Measurements from ENCODE around the gene XYLT1. TPM values are rescaled to one million over a fixed set of nuclear protein-coding genes. Genes with fewer than 3 reads are reported as not detected.

Gene XYLT1
- total RNA-seq, 2 experiments from 2014 or later = 46.6 to 50.1 TPM

DNA sequence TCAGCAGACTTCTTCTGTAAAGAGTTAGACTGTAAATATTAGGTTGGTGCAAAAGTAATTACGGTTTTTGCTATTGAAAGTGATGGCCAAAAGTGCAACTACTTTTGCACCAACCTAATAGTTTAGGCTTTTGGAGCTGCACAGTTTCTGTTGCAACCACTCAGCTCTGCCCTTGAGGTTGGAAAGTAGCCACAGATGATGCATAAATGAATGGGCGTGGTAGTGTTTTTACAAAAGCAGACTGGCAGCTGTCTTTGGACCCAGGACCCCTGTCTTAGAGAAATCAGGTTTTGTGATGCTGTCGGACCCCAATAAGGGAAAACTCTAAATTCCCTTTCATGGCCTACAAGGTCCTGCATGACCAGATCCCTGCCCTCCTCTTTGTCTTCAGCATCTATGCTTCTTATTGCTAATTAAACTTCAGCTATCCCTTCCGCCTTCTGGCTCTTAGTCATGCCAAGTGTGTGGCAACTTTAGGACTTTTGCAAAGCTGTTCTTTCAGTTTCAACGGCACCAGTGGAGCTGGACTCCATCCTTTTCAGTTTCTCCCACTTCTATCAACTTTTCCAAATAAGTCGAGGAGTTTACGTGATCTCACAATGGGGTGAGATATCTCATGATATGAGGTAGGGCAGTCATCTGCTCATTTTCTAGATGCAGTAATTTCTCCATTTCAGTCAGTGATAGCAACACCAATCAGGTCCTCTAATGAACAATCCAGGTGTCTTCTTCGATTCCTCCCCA, 232.3 kb downstream of the XYLT1 start:
- H3K4me1 Mint-ChIP-seq = peaks cover 36% of the 10 kb centered on the region
- peaks cover 48% of the 10 kb centered on the region for H3K36me3 Mint-ChIP-seq (ENCODE audit: low read depth)
- no peak overlapping the region for H3K4me3 Mint-ChIP-seq
- POLR2A ChIA-PET = no interaction called here
- CTCF ChIA-PET = no interaction called here
- H3K27ac Mint-ChIP-seq = no peak overlapping the region
- no peaks in the 10 kb centered on the region for H3K27me3 Mint-ChIP-seq
- no peaks in the 10 kb centered on the region for H3K9me3 Mint-ChIP-seq
- peak; percentile 16 for DNase-seq

DNA sequence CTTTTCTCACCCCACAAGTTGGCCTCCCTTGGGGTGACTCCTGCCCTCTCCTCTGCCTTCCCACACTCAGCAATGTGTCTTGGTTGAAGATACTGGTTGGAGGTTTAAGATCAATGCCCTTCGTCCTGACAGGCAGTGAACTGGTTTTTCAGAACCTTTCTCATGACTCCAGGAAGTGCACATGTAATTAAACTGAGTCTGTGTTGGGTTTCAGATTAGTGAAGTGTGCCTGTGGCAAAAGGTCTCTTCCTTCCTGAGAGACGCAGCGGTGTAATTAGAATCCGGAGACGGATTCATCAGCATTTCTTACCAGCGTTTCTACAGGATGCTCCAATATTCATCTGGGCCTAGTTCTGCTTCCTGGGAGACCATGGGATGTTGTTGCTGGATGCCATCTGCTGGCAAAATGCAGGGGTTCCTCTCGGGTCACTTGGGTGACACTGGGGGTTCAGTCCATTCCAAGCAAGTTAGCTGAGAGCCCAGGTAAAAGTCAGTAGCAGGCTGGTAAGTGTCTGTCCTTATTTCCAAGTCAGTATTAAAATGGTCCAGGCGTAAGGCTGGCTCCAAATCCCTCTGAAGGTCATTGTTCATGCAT, 233.3 kb downstream of the XYLT1 start:
- DNase-seq = peak; percentile 10
- peaks cover 50% of the 10 kb centered on the region for H3K36me3 Mint-ChIP-seq (ENCODE audit: low read depth)
- H3K27me3 Mint-ChIP-seq = no peaks in the 10 kb centered on the region
- ChIA-PET POLR2A (no interaction called here), CTCF (no interaction called here)
- peaks cover 37% of the 10 kb centered on the region for H3K4me1 Mint-ChIP-seq
- H3K9me3 Mint-ChIP-seq = no peaks in the 10 kb centered on the region
- H3K27ac Mint-ChIP-seq = peak overlapping the region; percentile 65
- H3K4me3 Mint-ChIP-seq = no peak overlapping the region

DNA sequence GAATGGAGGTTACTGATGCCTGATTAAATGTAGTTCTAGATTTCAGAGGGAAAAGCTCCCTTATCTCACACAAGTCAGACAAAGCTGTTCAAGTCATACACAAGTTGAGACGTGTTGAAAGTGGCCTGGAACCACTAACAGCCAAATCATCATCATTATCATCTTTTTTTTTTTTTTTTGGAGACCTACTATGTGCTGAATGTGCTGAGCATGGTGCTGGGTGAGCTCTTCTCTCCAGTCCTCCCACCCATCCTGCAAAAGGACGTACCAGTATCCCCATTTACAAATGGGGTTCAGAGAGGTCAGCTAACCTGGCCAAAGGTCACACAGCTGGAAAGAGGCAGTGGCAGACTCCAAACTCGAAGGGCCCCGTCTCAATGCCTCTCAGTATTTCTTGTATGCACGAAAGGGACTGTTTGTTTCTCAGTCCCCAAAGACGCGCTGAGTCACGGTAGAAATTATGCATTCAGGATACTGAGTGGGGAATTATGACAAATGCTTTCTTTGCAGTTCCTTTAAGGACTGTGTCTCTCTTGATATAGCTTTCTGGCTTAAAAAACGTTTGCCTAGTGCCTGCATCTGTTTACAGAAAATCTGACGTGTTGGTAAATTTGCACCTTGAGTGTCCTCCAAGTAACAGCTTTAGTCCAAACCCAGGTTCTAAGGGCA, 235.5 kb downstream of the XYLT1 start:
- ChIA-PET POLR2A (no interaction called here), CTCF (interaction anchor here (0.7 to 1.1 kb wide), 3 partner anchors 10 to 1057 kb away, joined by 3 to 5 read pairs (median 3); no protein-coding TSS in a partner anchor)
- no peak overlapping the region for H3K27ac Mint-ChIP-seq
- peaks cover 45% of the 10 kb centered on the region for H3K36me3 Mint-ChIP-seq (ENCODE audit: low read depth)
- no peak overlapping the region for H3K4me3 Mint-ChIP-seq
- H3K27me3 Mint-ChIP-seq = no peaks in the 10 kb centered on the region
- peaks cover 38% of the 10 kb centered on the region for H3K4me1 Mint-ChIP-seq
- no peak for DNase-seq
- H3K9me3 Mint-ChIP-seq = no peaks in the 10 kb centered on the region

DNA sequence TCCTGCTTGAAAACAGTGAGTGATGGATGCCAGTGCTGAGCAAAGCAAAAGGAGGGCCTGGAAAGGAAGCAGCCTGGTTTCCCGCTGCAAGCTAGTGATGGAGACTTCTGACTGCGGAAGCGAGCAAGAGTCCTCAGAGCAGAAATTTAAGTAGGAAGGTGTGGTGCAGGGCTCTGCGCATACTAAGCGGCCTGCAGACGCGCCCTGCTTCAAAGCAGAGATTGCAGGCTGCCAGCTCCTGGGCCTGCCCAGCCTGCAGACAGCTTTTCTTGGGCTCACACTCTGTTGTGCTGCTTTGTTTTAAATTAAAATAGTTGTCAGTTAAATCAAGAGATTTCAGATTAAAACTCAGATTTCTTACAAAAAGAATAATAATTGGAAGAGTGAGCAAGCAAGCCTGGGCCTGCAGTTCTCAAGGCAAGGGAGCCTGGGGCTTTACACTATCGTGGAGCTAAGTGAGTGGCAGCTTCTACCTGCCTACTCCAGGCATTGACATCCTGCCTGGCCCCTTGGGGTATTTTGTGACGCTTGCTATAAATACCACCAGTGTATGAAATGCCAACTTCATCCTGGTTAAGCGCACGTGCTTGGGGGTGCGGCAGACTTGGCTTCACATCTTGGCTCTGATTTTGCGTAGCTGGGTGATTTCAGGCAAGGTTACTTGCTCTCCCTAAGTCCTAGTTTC, 237.3 kb downstream of the XYLT1 start:
- Mint-ChIP-seq H3K27ac (no peak overlapping the region), H3K4me3 (no peak overlapping the region), H3K4me1 (peaks cover 24% of the 10 kb centered on the region), H3K36me3 (ENCODE audit: low read depth) (peaks cover 35% of the 10 kb centered on the region), H3K27me3 (no peaks in the 10 kb centered on the region), H3K9me3 (no peaks in the 10 kb centered on the region)
- POLR2A ChIA-PET = no interaction called here
- CTCF ChIA-PET = interaction anchor here (1.2 kb wide), 1 partner anchor 40 kb away, joined by 3 read pairs; no protein-coding TSS in a partner anchor
- DNase-seq = no peak

DNA sequence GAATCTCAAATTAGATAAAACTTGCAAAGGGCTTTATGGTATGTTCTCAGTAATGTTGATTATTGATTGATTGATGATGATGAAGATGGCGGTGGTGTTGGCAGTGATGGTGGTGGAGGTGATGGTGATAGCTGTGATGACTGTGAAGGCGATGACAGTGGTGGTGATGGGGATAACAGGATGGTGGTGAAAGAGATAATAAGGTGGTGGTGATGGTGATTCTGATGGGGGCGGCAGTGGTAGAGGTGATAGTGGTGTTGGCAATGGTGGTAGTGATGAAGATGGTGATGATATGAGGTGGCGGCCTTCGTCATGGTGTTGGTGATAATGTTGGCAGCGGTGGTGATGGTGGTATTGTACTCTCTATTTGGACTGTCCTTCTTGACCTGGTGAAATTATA, 238.3 kb downstream of the XYLT1 start:
- Mint-ChIP-seq H3K36me3 (ENCODE audit: low read depth) (peaks cover 38% of the 10 kb centered on the region), H3K27me3 (no peaks in the 10 kb centered on the region), H3K27ac (peak overlapping the region; percentile 44), H3K9me3 (no peaks in the 10 kb centered on the region), H3K4me3 (no peak overlapping the region), H3K4me1 (peaks cover 18% of the 10 kb centered on the region)
- ChIA-PET CTCF (no interaction called here), POLR2A (no interaction called here)
- DNase-seq = no peak

DNA sequence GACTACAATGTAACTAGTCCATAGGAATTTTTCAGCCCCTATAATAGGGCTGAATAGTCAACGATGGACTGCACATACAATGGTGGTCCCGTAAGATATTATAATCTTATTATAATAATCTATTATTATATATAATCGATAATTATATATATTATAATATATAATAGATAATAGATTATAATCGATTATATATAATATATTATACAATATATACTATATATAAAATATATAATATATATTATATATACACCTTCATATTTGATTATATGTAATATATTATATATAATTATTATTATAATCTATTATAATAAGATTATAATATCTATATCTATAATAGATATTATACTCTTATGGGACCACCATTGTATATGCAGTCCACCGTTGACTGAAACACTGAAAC, 238.8 kb downstream of the XYLT1 start:
- ChIA-PET POLR2A (no interaction called here), CTCF (no interaction called here)
- H3K36me3 Mint-ChIP-seq (ENCODE audit: low read depth) = peaks cover 38% of the 10 kb centered on the region

DNA sequence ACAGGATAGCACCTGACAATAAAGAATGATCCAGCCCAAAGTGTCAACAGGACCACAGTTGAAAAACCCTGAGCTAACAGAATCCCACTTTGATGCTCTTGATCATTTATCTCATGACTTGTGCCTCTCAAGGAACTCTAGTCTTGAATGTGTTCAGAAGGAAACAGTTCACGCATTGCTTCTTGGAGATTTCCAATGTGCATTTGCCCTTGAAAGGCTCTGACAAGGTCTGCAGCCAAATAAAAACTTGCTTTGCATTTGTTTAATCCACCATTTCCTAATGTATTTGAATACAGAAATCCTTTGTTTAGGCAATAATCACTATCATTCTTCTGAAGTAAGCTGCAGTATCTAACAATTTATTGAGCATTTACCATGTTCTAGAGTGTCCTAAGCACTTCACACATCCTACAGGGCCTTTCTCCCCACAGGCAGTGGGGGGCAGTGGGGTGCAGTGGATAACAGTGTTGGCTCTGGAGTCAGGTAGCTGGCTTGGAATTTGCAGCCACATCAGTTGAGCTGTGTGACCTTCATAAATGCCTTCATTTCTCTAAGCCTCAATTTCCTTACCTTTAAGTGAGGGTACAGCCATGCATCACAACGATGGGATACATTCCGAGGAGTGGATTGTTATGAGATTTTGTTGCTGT, 239.7 kb downstream of the XYLT1 start:
- H3K36me3 Mint-ChIP-seq (ENCODE audit: low read depth) = peaks cover 31% of the 10 kb centered on the region
- POLR2A ChIA-PET = no interaction called here
- H3K4me1 Mint-ChIP-seq = peaks cover 15% of the 10 kb centered on the region
- H3K27me3 Mint-ChIP-seq = no peaks in the 10 kb centered on the region
- CTCF ChIA-PET = interaction anchor here (0.7 kb wide), 1 partner anchor 141 kb away, joined by 3 read pairs; no protein-coding TSS in a partner anchor
- no peak overlapping the region for H3K4me3 Mint-ChIP-seq
- DNase-seq = peak; percentile 10
- no peaks in the 10 kb centered on the region for H3K9me3 Mint-ChIP-seq
- H3K27ac Mint-ChIP-seq = no peak overlapping the region

More for the DNA sequence above, 238.8 kb downstream of the XYLT1 start:
- DNase-seq = no peak
- no peak overlapping the region for H3K4me3 Mint-ChIP-seq
- no peaks in the 10 kb centered on the region for H3K9me3 Mint-ChIP-seq
- no peaks in the 10 kb centered on the region for H3K27me3 Mint-ChIP-seq
- no peak overlapping the region for H3K27ac Mint-ChIP-seq
- peaks cover 19% of the 10 kb centered on the region for H3K4me1 Mint-ChIP-seq

DNA sequence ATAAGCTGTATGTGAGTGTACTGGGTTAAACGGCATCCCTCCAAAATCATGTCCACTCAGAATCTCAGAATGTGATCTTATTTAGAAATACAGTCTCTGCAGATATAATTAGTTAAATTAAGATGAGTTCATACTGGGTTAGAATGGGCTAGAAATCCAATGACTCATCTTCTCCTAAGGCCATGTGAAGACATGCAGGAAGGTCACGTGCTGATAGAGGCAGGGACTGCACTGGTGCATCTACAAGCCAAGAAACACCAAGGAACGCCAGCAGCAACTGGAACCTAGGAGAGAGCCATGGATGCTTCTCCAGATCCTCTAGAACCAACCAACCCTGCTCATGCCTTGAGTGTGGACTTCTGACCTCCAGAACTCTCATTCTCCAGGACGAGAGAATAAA, 241.0 kb downstream of the XYLT1 start:
- Mint-ChIP-seq H3K4me1 (peaks cover 24% of the 10 kb centered on the region), H3K4me3 (no peak overlapping the region), H3K9me3 (no peaks in the 10 kb centered on the region), H3K36me3 (ENCODE audit: low read depth) (peaks cover 27% of the 10 kb centered on the region), H3K27me3 (no peaks in the 10 kb centered on the region), H3K27ac (no peak overlapping the region)
- DNase-seq = no peak
- ChIA-PET CTCF (no interaction called here), POLR2A (no interaction called here)

DNA sequence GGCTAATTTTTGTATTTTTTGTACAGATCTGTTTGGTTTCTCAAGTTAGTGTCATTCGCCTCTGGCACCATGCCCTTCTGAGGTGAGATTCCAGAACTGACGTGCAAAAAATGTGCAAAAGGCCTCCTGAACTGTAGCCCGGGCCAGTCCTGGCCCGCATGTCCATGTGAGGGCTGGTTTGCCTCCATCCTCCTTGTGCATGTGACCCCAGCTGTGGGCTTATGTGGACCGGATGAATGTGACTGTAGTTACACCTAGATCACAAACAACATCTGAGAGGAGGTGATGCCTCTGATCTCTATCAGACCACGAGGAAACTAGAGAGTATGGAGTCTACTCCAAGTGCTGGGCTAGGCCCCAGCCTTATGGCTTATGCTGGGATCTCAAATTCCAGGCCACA, 241.6 kb downstream of the XYLT1 start:
- DNase-seq = no peak
- Mint-ChIP-seq H3K9me3 (no peaks in the 10 kb centered on the region), H3K36me3 (ENCODE audit: low read depth) (peaks cover 30% of the 10 kb centered on the region), H3K27ac (no peak overlapping the region), H3K4me1 (peaks cover 29% of the 10 kb centered on the region), H3K4me3 (no peak overlapping the region), H3K27me3 (no peaks in the 10 kb centered on the region)
- ChIA-PET CTCF (no interaction called here), POLR2A (no interaction called here)

DNA sequence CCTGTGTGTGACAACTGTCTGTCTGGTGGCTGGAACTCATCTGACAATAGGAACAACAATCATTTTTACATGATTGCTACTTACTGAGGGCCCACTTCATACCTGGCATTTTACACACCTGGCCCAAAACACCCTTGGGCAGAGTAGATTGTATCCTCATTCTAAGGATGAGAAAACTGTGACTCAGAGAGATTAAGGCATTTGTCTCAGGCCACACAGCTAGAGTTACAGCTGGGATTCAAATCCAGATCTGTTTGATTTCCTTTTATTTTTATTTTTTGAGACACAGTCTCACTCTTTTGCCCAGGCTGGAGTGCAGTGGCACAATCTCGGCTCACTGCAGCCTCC, 242.1 kb downstream of the XYLT1 start:
- Mint-ChIP-seq H3K9me3 (no peaks in the 10 kb centered on the region), H3K36me3 (ENCODE audit: low read depth) (peaks cover 34% of the 10 kb centered on the region), H3K4me3 (no peak overlapping the region), H3K27ac (no peak overlapping the region), H3K27me3 (no peaks in the 10 kb centered on the region), H3K4me1 (peaks cover 32% of the 10 kb centered on the region)
- ChIA-PET CTCF (no interaction called here), POLR2A (no interaction called here)
- DNase-seq = no peak

DNA sequence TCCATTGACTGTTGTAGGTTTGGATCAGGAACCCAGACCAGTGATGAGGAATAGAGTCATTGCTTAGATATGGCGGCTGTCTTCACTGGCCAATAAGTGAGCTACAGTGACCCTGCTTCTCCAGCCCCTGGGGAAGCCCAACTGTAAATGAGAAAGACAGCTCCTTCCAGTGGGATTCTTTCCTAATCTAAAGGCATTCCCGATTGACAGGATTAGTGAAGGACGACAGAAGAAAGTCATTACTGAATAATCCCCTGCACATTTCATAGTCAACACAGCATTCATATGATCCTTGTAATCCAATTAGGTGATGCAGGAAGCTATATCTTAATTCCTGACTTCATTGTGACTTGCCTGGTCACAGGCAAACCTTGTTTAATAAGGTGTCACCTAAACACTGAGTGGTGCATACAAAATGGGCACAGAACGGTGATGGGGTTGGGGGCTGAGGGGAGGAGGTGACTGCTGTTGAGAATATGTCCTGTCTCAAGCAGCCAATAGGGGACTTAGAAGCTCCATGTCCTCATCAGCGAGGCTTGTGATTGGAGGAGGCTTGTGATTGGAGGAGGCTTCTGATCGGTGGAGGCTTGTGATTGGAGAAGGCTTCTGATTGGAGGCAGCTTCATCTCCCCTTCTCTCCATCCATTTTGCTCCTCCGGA, 242.6 kb downstream of the XYLT1 start:
- Mint-ChIP-seq H3K4me3 (no peak overlapping the region), H3K36me3 (ENCODE audit: low read depth) (peaks cover 39% of the 10 kb centered on the region), H3K9me3 (peaks cover 2% of the 10 kb centered on the region), H3K27me3 (no peaks in the 10 kb centered on the region), H3K27ac (no peak overlapping the region), H3K4me1 (peaks cover 36% of the 10 kb centered on the region)
- DNase-seq = no peak
- ChIA-PET POLR2A (no interaction called here), CTCF (interaction anchor here (0.7 to 1.0 kb wide), 2 partner anchors 10 to 16 kb away, joined by 3 read pairs; no protein-coding TSS in a partner anchor)

DNA sequence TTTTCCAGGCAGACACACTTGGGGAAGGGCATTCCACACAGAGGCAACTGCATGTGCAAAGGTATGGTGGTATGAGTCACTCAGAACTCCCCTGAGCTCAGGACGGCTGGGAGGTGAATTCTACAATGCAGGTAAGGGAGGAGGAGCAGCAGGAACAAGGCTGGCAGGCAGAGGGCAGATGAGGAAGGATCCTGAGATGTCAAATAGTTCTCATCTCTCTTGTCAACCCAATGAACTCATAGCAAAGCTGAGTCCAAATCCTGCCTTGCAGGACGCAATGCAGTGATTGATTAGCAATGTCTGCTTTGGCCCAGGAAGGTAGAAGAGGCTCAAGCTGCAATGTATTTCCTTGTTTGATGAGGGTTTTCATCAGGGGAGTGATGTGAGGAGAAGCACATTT, 243.5 kb downstream of the XYLT1 start:
- CTCF ChIA-PET = interaction anchor here (1.0 kb wide), 1 partner anchor 9 kb away, joined by 3 read pairs; no protein-coding TSS in a partner anchor
- H3K27ac Mint-ChIP-seq = peak overlapping the region; percentile 31
- no peak for DNase-seq
- H3K9me3 Mint-ChIP-seq = peaks cover 2% of the 10 kb centered on the region
- peaks cover 35% of the 10 kb centered on the region for H3K36me3 Mint-ChIP-seq (ENCODE audit: low read depth)
- peaks cover 37% of the 10 kb centered on the region for H3K4me1 Mint-ChIP-seq
- POLR2A ChIA-PET = no interaction called here
- H3K27me3 Mint-ChIP-seq = no peaks in the 10 kb centered on the region
- H3K4me3 Mint-ChIP-seq = no peak overlapping the region

Data from activated CD4-positive, alpha-beta T cell treated with anti-CD3 and anti-CD28 coated beads, Interleukin-2, amount 10 ng/mL, durations not matched to agents 7 days and 5 days (primary cell).